ENCODE data around the gene UTP14C. TPM values are rescaled to one million over a fixed set of nuclear protein-coding genes. Genes with fewer than 3 reads are reported as not detected.
A peak's percentile ranks its signal among the peaks of the same experiment; 100 is the strongest.
"Not testable (repeated sequence)": the region's sequence is repeated elsewhere in the genome, so short reads cannot be mapped to it uniquely, and the experiment has no call there.

Gene UTP14C
- total RNA-seq, 1 experiment from 2014 or later: 7.1 TPM

- no peak for DNase-seq (ENCODE audit: low read depth)
Observed at GRCh38 chr13:52047463-52047862, 23.0 kb downstream of the UTP14C start.

- DNase-seq (ENCODE audit: low read depth): no peak
Observed at GRCh38 chr13:52048516-52048915, 24.0 kb downstream of the UTP14C start.

GRCh38 chr13:52051400-52051799 is 26.9 kb downstream of the UTP14C start:
- no peak for DNase-seq (ENCODE audit: low read depth)

GRCh38 chr13:52053460-52053859 is 29.0 kb downstream of the UTP14C start:
- no peak for DNase-seq (ENCODE audit: low read depth)

- DNase-seq (ENCODE audit: low read depth): not testable (repeated sequence)
Observed at GRCh38 chr13:52061064-52061463, 36.6 kb downstream of the UTP14C start.

- no peak for DNase-seq (ENCODE audit: low read depth)
Observed at GRCh38 chr13:52061587-52061986, 37.1 kb downstream of the UTP14C start.

GRCh38 chr13:52067237-52067636 is 42.7 kb downstream of the UTP14C start:
- no peak for DNase-seq (ENCODE audit: low read depth)

GRCh38 chr13:52070929-52071523 is 46.5 kb downstream of the UTP14C start:
- DNase-seq (ENCODE audit: low read depth): peak; percentile 44

Other genes with a start within 250 kb of the UTP14C start
- gene DHRS12, start 220.5 kb upstream of the UTP14C start, total RNA-seq (2014; rRNA removed; shearing (Covaris generic)): 2.8 and 3.6 TPM in 2 replicates
- not detected in 2 replicates for gene TMEM272, start 179.5 kb upstream of the UTP14C start, total RNA-seq (2014; rRNA removed; shearing (Covaris generic))
- not detected in 2 replicates for gene CCDC70, start 162.7 kb upstream of the UTP14C start, total RNA-seq (2014; rRNA removed; shearing (Covaris generic))
- 0.84 and 1.2 TPM in 2 replicates for gene ATP7B, start 13.2 kb upstream of the UTP14C start, total RNA-seq (2014; rRNA removed; shearing (Covaris generic))
- gene ALG11, start 12.3 kb upstream of the UTP14C start, total RNA-seq (2014; rRNA removed; shearing (Covaris generic)): 7.2 and 9.4 TPM in 2 replicates
- not detected in 2 replicates for gene NEK5, start 104.4 kb downstream of the UTP14C start, total RNA-seq (2014; rRNA removed; shearing (Covaris generic))
- 9.9 and 12.6 TPM in 2 replicates for gene NEK3, start 134.9 kb downstream of the UTP14C start, total RNA-seq (2014; rRNA removed; shearing (Covaris generic))